H9 (cell line): ENCODE measurements around the gene CHD3. TPM values are rescaled to one million over a fixed set of nuclear protein-coding genes. Genes with fewer than 3 reads are reported as not detected.

Experiments used
- DNase-seq: peaks from one replicate; pipeline ENCODE4 v3.0.0-alpha.2; 2017
- H2AFZ ChIP-seq: one replicate; pipeline ENCODE4 v1.6.1; 2013; ENCODE audit warnings: mild to moderate bottlenecking, low read length, control low read depth, moderate library complexity
- H2AK5ac ChIP-seq: 2 replicates; pipeline ENCODE4 v1.6.1; 2013; ENCODE audit warnings: low read length, control low read depth, mixed read lengths; ENCODE audit not compliant: insufficient read length
- H2BK120ac ChIP-seq: one replicate; pipeline ENCODE4 v1.6.1; 2013; ENCODE audit warnings: low read depth, mild to moderate bottlenecking, low read length, control low read depth, inconsistent platforms; ENCODE audit not compliant: poor library complexity, severe bottlenecking
- H2BK12ac ChIP-seq: 2 replicates; pipeline ENCODE4 v1.6.1; 2013; ENCODE audit warnings: low read length, control low read depth, mixed read lengths, low read depth; ENCODE audit not compliant: insufficient read length
- H2BK15ac ChIP-seq: 2 replicates; pipeline ENCODE4 v1.6.1; 2013; ENCODE audit warnings: low read depth, low read length, control low read depth
- H2BK20ac ChIP-seq: one replicate; pipeline ENCODE4 v1.6.1; 2013; ENCODE audit warnings: low read depth, mild to moderate bottlenecking, low read length, control low read depth, inconsistent platforms; ENCODE audit not compliant: poor library complexity, severe bottlenecking
- H2BK5ac ChIP-seq: 2 replicates; pipeline ENCODE4 v1.6.1; 2013; ENCODE audit warnings: low read length, control low read depth, mixed read lengths; ENCODE audit not compliant: insufficient read length
- H3K14ac ChIP-seq: 2 replicates; pipeline ENCODE4 v1.6.1; 2013; ENCODE audit warnings: low read length, control low read depth; ENCODE audit not compliant: insufficient read depth
- H3K18ac ChIP-seq: 2 replicates; pipeline ENCODE4 v1.6.1; 2013; ENCODE audit warnings: low read depth, mild to moderate bottlenecking, mixed read lengths, low read length, control low read depth; ENCODE audit not compliant: insufficient read length
- H3K23ac ChIP-seq: 2 replicates; pipeline ENCODE4 v1.6.1; 2013; ENCODE audit warnings: low read length, control low read depth, mixed read lengths, low read depth; ENCODE audit not compliant: insufficient read length
- H3K23me2 ChIP-seq: 2 replicates; pipeline ENCODE4 v1.6.1; 2013; ENCODE audit warnings: low read depth, mild to moderate bottlenecking, mixed read lengths, low read length, control low read depth; ENCODE audit not compliant: insufficient read length, poor library complexity, severe bottlenecking
- H3K27ac ChIP-seq: 2 replicates; pipeline ENCODE4 v1.5.1; 2013; ENCODE audit warnings: low read length, control low read depth, mixed read lengths, low read depth; ENCODE audit not compliant: insufficient read length
- H3K27me3 ChIP-seq: 2 replicates; pipeline ENCODE4 v1.6.1; 2013; ENCODE audit warnings: low read length, control low read depth, inconsistent platforms; ENCODE audit not compliant: insufficient read depth
- H3K4ac ChIP-seq: 2 replicates; pipeline ENCODE4 v1.6.1; 2013; ENCODE audit warnings: low read depth, mild to moderate bottlenecking, control low read depth, inconsistent platforms, low read length, moderate library complexity
- H3K4me1 ChIP-seq: 2 replicates; pipeline ENCODE4 v1.6.1; 2013; ENCODE audit warnings: low read length, control low read depth, inconsistent platforms; ENCODE audit not compliant: insufficient read depth
- H3K4me2 ChIP-seq: 2 replicates; pipeline ENCODE4 v1.6.1; 2013; ENCODE audit warnings: low read length, control low read depth, mixed read lengths; ENCODE audit not compliant: insufficient read length, insufficient read depth
- H3K56ac ChIP-seq: 2 replicates; pipeline ENCODE4 v1.6.1; 2013; ENCODE audit warnings: low read depth, mild to moderate bottlenecking, mixed read lengths, low read length, control low read depth; ENCODE audit not compliant: insufficient read length
- H3K79me1 ChIP-seq: 2 replicates; pipeline ENCODE4 v1.6.1; 2013; ENCODE audit warnings: low read depth, mild to moderate bottlenecking, moderate library complexity, low read length, control low read depth, inconsistent platforms; ENCODE audit not compliant: insufficient read depth, poor library complexity, severe bottlenecking
- H3K79me2 ChIP-seq: 2 replicates; pipeline ENCODE4 v1.6.1; 2013; ENCODE audit warnings: low read length, control low read depth, inconsistent platforms; ENCODE audit not compliant: insufficient read depth
- H3K9ac ChIP-seq: 2 replicates; pipeline ENCODE4 v1.6.1; 2013; ENCODE audit warnings: low read length, control low read depth, mixed read lengths; ENCODE audit not compliant: insufficient read length; ENCODE audit errors: extremely low read depth
- H3K9me3 ChIP-seq: one replicate; pipeline ENCODE4 v1.6.1; 2013; ENCODE audit warnings: low read depth, low read length, inconsistent platforms; ENCODE audit not compliant: control insufficient read depth
- H3T11ph ChIP-seq: one replicate; pipeline ENCODE4 v1.6.1; 2013; ENCODE audit warnings: mild to moderate bottlenecking, low read length, control low read depth, inconsistent platforms
- H4K20me1 ChIP-seq: one replicate; pipeline ENCODE4 v1.6.1; 2013; ENCODE audit not compliant: control insufficient read depth, insufficient read length, insufficient read depth
- H4K5ac ChIP-seq: 2 replicates; pipeline ENCODE4 v1.6.1; 2013; ENCODE audit warnings: low read depth, mild to moderate bottlenecking, mixed read lengths, low read length, control low read depth; ENCODE audit not compliant: insufficient read length
- H4K8ac ChIP-seq: replicated peaks from 2 replicates; pipeline ENCODE4 v1.6.1; 2013; ENCODE audit warnings: low read length, control low read depth, mixed read lengths, low read depth; ENCODE audit not compliant: insufficient read length
- H4K91ac ChIP-seq: 2 replicates; pipeline ENCODE4 v1.6.1; 2013; ENCODE audit warnings: low read depth, mild to moderate bottlenecking, moderate library complexity, mixed read lengths, low read length, control low read depth; ENCODE audit not compliant: insufficient read length
- H3K27ac Mint-ChIP-seq, 3 experiments: 2 replicates in 2 of 3; 3 replicates in 1 of 3; pipeline ENCODE4 v1.8.0; 2020 to 2021; ENCODE audit warnings: mixed read lengths in 3 of 3, mild to moderate bottlenecking in 1 of 3, moderate library complexity in 1 of 3
- H3K27me3 Mint-ChIP-seq: 2 replicates; pipeline ENCODE4 v1.8.0; 2021; ENCODE audit warnings: low read depth, mild to moderate bottlenecking, moderate library complexity, mixed read lengths
- H3K36me3 Mint-ChIP-seq, 3 experiments: 2 replicates in 2 of 3; 3 replicates in 1 of 3; pipeline ENCODE4 v1.8.0; 2020 to 2021; ENCODE audit warnings: low read depth in 3 of 3, mixed read lengths in 3 of 3; ENCODE audit not compliant: insufficient read depth in 1 of 3
- H3K4me1 Mint-ChIP-seq, 2 experiments: 2 replicates each; pipeline ENCODE4 v1.8.0; 2020; ENCODE audit warnings: mixed read lengths in 2 of 2
- H3K4me3 Mint-ChIP-seq, 2 experiments: 2 replicates in 1 of 2; 3 replicates in 1 of 2; pipeline ENCODE4 v1.8.0; 2020 to 2021; ENCODE audit warnings: mild to moderate bottlenecking in 2 of 2, mixed read lengths in 2 of 2, moderate library complexity in 1 of 2
- H3K9me3 Mint-ChIP-seq, 2 experiments: 2 replicates in 1 of 2; 3 replicates in 1 of 2; pipeline ENCODE4 v1.8.0; 2020; ENCODE audit warnings: mild to moderate bottlenecking in 2 of 2, mixed read lengths in 2 of 2, moderate library complexity in 1 of 2
- CTCF ChIP-seq: fragments of 200-600 bp; sonication (generic); conservative IDR thresholded peaks from 3 replicates; pipeline ENCODE4 v1.8.0; 2021; ENCODE audit warnings: antibody characterized with exemption, mild to moderate bottlenecking
- WGBS: extraction: QIAGEN DNeasy Blood & Tissue Kit; methylation state at CpG from one replicate; pipeline ENCODE4 v1.1.7; 2013; ENCODE audit warnings: missing lambda C conversion rate, low lambda C conversion rate, mixed read lengths; ENCODE audit not compliant: insufficient read length; ENCODE audit errors: extremely low coverage; 5-methylcytosine and 5-hydroxymethylcytosine counted together
- total RNA-seq: library from RNA; stranded (reverse); gene quantifications from 2 replicates; pipeline ENCODE4 v1.2.1, GENCODE V29; 2021

The CHD3 gene
- total RNA-seq, 1 experiment from 2014 or later, result 33.2 TPM

DNA sequence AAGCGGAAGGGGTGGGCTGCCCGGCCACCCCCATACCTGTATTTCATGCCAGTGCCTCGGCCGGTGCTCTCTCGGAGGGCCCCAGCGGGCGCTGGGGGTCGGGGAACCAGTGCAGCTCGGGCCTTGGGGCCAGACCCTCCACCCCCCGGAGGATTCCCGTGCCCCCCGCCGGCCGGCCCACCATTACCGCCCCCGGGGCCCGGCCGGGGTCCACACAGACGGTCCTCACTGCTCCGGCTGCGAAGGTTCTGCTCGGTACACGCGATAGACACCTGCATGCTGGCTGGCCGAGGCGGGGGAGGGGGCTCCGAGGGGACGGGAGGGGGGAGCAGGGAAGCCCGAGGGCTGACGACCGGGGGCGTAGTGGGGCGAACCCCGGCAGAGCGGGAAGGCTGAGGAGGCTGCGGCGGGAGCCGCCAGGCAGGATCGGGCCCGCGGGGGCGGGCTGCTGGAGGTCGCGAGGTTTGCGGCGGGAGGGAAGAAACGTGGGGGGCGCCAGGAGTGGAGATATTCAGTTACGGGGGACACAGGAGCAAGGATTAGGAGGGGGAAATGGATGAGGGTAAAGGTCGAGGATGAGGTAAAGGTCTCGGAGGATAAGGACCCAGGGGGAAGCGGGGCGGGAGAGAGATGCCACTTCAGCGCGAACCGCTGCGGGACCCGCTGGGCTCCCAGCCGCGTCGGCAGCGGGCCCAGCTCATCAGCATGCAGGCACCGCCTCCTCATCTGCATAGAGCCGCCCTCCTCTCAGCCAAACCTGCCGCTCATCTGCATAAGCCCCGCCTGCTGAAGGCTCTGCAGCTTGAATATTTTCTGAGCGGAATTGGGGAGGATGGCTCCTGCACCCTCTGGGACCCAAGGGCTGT is 40.8 kb downstream of the CHD3 start, which contains the start of gene KCNAB3:
KCNAB3 (minus strand) TSS at position 699 of the 866 bp plus-strand sequence; CDS start at position 278, 421 bp downstream.
- H2BK5ac ChIP-seq, result no peak within 1 kb of the TSS
- Mint-ChIP-seq H3K9me3 (no peaks in the 10 kb centered on the region), H3K4me1 (peaks cover 31 to 36% of the 10 kb centered on the region in 2 experiments)

More for the DNA sequence above, 40.8 kb downstream of the CHD3 start, which contains the start of gene KCNAB3:
- TF ChIP-seq CTCF, result no peak
- Histone ChIP-seq H3K9me3 (no peaks in the 10 kb centered on the region), H2BK20ac (no peak within 1 kb of the TSS), H4K91ac (no peak within 1 kb of the TSS), H2BK15ac (no peak within 1 kb of the TSS), H3K23me2 (peaks cover 14% of the 10 kb centered on the region), H3K14ac (no peak within 1 kb of the TSS), H3K27me3 (peaks cover 21% of the 10 kb centered on the region; the same call in 1 of the 2 replicates), H3K79me2 (no peaks in the 10 kb centered on the region), H2AFZ (no peak within 1 kb of the TSS), H3K27ac (no peak within 1 kb of the TSS), H3K9ac (no peak within 1 kb of the TSS), H4K5ac (no peak within 1 kb of the TSS), H2BK120ac (no peak within 1 kb of the TSS), H3K18ac (no peak within 1 kb of the TSS), H3T11ph (no peak within 1 kb of the TSS), H3K79me1 (no peaks in the 10 kb centered on the region), H3K4me2 (peak within 1 kb of the TSS; percentile 8), H3K4me1 (no peaks in the 10 kb centered on the region), H2BK12ac (no peak within 1 kb of the TSS), H4K8ac (no peak within 1 kb of the TSS), H3K56ac (no peak within 1 kb of the TSS), H3K4ac (no peak within 1 kb of the TSS), H4K20me1 (no peaks in the 10 kb centered on the region), H2AK5ac (no peak within 1 kb of the TSS), H3K23ac (no peak within 1 kb of the TSS)
- Mint-ChIP-seq H3K27me3 (peaks cover 55% of the 10 kb centered on the region), H3K27ac (peak within 1 kb of the TSS in 2 of 3 experiments; percentile 49 to 71; a peak in 2 of 7 replicates), H3K36me3 (peaks cover 0 to 4% (median 0%) of the 10 kb centered on the region in 3 experiments; a peak in 2 of 7 replicates), H3K4me3 (peak within 1 kb of the TSS; percentile 93 to 94)
- WGBS, result no CpG with 5 or more reads among the region's 67 CpGs
- peak; percentile 93 for DNase-seq
